ENCODE data around the gene PRKCA.
"Not testable (repeated sequence)": the region's sequence is repeated elsewhere in the genome, so short reads cannot be mapped to it uniquely, and the experiment has no call there.

The PRKCA gene

DNA sequence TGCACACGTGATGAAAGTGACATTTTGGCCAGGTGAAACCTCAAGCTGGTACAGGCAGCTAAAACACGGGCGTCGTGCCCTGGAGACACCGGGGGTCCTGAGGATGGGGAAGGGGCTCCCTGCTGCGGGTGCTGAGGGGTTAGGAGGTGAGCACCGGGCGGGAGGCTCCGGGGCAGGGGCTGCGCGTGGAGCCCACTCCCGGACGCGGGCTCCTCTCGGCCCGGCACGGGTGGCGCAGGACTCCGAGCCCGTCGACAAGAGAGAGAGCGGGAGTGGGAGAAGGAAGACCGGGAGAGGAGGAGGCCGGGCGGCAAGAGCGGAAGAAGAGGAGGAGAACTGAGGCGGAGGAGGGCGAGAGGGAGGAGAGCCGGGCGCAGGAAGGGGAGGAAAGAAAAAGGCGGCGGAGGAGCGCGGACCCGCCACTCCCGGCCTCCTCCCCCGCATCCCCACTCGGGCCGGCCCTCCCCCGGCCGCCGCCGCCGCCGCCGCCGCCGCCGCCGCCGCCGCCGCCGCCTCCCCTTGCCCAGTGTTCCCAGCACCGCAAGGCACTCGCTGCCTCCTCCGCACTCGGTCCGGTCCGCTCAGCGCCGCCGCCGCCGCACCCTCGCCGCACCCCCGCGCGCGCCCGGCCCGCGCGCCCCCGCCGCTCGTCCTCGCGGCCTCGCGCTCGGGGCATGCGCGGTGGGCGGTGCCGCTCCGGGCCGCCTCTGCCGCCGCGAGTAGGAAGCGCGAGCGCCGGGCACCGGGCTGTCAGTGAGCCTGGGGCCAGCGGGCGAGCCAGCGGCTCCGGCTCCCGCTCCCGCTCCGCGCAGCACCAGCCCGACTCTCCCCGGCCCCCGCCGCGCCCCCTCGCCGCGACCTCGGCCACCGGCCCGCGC lies at the start of gene PRKCA:
TSS of gene PRKCA (plus strand) at position 750 of the 878 bp plus-strand sequence.
- peak; percentile 77 for DNase-seq

DNA sequence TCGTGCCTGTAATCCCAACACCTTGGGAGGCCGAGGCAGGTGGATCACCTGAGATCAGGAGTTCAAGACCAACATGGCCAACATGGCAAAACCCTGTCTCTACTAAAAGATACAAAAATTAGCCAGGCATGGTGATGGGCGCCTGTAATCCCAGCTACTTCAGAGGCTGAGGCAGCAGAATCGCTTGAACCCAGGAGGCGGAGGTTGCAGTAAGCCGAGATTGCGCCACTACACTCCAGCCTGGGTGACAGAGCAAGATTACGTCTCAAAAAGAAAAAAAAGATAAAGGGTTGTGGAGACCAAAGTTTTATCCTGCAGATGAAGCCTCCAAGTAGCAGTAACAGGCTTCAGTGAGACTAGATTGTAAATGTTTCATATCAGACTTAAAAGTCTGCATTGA lies 49.0 kb upstream of the PRKCA start:
- DNase-seq: not testable (repeated sequence)

- DNase-seq: peak; percentile 19
Observed at GRCh38 chr17:66255112-66255511, 47.3 kb upstream of the PRKCA start.

DNA sequence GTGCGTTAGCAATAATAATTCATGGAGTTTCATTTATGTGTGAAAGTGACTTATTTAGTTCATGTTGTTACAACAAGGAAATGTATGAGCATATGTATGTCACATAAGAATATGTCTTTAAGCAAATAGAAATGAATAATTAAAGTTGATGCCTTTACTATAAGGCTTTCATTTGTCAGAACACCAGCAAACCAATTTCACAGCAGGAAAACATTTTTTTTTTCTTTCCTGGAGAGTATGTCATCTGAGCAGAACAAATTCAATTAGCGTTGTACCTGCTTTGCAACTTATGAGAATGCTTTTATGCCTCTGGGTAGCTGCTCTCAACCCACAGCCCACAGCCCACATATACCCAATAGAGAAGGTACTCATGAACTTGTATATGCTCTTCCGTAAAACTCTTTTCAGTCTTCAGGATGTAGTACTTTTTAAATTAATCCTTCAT lies 46.9 kb upstream of the PRKCA start:
- no peak for DNase-seq

DNA sequence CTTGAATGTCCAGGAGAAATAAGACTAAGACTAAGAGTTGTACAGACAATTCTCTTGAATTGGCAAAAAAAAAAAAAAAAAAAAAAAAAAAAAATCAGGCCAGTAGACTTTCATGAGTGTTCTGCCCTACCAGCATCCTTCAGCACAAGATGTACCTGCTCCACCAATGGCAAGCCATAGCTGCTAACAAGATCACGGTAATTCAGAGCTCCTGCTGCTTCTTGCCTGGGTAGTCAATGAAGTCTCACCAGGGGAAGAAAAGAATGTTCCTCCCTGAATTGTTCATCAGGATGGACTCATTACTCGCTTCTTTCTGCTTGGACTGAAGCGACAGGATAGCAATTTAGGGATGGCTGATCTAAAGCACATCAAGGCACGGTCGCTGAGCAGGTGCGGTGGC lies 42.1 kb upstream of the PRKCA start:
- DNase-seq: no peak

DNA sequence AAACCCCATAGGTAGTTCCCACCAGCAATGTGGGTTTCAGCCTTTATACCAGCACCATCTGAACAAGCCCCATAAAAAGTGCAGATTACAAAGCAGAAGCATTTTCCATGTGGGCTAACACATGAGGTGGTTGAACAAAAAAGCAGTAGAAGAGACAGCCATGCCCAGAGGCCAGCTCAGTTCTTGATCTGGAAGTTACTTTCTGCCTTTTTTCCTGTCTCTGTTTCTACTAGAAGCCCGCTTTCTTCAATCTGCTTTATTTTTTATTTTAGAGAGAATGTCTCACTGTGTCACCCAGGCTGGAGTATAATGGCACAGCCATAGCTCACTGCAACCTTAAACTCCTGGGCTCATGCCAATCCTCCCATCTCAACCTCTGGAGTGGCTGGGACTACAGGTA lies 41.7 kb upstream of the PRKCA start:
- DNase-seq: no peak

- no peak for DNase-seq
Observed at GRCh38 chr17:66262767-66263166, 39.6 kb upstream of the PRKCA start.

DNA sequence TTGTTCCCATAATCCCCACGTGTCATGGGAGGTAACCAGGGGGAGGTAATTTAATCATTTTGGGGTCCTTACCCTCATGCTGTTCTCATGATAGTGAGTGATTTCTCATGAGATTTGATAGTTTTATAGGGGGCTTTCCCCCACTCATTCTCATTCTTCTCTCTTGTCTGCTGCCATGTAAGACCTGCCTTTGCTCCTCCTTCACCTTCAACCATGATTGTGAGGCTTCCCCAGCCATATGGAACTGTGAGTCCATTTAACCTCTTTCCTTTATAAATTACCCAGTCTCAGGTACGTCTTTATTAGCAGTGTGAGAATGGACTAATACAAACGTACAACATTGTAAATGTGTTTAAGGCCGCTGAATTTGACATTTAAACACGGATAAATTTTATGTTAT lies 37.7 kb upstream of the PRKCA start:
- DNase-seq: no peak

- DNase-seq: no peak
Observed at GRCh38 chr17:66268247-66268927, 34.0 kb upstream of the PRKCA start.

DNA sequence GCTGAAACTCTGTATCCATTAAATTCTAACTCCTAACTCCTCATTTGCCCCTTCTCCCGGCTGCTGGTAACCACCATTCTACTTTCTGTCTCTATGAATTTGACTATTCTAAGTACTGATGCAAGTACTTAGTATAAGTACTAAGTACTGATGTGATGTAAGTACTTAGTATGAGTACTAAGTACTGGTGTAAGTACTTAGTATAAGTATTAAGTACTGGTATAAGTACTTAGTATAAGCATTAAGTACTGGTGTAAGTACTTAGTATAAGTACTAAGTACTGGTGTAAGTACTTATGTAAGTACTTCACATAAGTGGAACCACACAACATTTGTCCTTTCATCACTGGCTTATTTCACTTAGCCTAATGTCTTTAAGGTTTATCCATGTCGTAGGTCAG lies 32.3 kb upstream of the PRKCA start:
- no peak for DNase-seq

- no peak for DNase-seq
Observed at GRCh38 chr17:66271512-66271911, 30.9 kb upstream of the PRKCA start.

GRCh38 chr17:66272811-66273585 lies 29.4 kb upstream of the PRKCA start:
- no peak for DNase-seq

DNA sequence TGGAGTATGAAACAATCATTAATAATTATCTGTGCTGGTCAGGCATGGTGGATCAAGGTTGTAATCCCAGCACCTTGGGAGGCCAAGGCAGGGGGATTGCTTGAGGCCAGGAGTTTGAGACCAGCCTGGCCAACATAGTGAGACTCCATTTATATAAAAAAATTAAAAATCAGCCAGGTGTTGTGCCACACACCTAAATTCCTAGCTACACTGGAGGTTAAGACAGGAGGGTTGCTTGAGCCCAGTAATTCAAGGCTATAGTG lies 28.9 kb upstream of the PRKCA start:
- no peak for DNase-seq

DNA sequence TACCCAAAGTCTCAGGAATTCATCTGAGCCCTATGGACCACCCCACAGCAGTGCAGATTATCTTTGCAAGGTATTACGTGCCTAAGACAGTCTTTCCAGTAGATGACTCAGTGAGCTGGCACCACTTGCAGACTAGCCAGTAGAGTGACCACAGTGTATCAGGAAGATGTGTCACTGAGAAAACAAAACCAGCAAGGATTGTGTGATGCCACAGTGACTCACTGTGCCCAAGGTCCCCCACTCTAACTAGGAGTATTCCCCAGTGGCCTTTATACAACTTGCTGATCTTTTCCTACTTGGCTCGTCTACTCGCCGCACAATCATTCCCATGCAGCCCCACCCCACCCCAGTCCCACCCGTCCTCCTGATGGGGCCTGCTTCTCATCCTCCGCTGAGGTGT lies 26.8 kb upstream of the PRKCA start:
- peak; percentile 48 for DNase-seq

DNA sequence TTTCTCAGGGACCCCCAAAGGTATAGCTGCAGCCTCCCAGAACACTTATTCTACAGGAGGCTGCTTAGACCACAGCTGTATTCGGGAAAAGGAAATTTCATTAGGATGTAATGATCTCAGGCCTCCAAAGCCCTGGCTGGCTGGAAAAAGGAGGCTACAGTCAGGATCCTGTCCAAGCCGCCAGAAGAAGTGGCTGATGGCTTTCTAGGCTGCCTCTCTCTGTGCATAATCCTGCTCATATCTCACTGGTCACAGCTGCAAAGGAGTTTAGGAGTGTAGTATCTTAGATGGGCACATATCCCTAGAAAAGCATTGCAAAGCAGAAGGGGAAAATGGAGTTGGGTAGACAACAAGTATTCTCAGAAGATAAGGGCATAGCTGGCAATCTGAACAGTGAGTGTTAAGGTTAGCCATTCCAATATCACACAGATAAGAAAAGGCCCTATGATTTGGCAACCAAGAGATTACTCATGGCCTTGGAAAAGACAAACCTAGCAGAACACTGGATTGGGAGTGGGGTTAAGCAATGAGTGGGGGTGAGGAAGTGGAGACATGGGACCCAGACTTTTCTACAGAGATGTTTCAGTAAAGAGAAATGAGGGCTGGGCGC lies 26.0 kb upstream of the PRKCA start:
- no peak for DNase-seq

GRCh38 chr17:66277191-66277590 lies 25.2 kb upstream of the PRKCA start:
- DNase-seq: no peak

- DNase-seq: no peak
Observed at GRCh38 chr17:66281661-66282369, 20.6 kb upstream of the PRKCA start.

GRCh38 chr17:66283296-66283934 lies 19.0 kb upstream of the PRKCA start:
- no peak for DNase-seq

- no peak for DNase-seq
Observed at GRCh38 chr17:66283971-66284370, 18.4 kb upstream of the PRKCA start.

- DNase-seq: no peak
Observed at GRCh38 chr17:66285149-66285548, 17.3 kb upstream of the PRKCA start.

- no peak for DNase-seq
Observed at GRCh38 chr17:66287911-66288310, 14.5 kb upstream of the PRKCA start.

- no peak for DNase-seq
Observed at GRCh38 chr17:66290101-66290722, 12.2 kb upstream of the PRKCA start.
